Stimulated activated CD8-positive, alpha-beta memory T cell treated with anti-CD3 and anti-CD28 coated beads, Interleukin-12 subunit alpha, Interleukin-12 subunit beta, amount 100 ng/mL, for 1 hour (primary cell): ENCODE measurements around the gene SEC61A1.

Experiments used
- DNase-seq: peaks from one replicate; pipeline ENCODE4 v3.0.0-alpha.2; 2020; ENCODE audit warnings: low read depth

The SEC61A1 gene

GRCh38 chr3:128113817-128114794, 61.9 kb downstream of the SEC61A1 start:
- no peak for DNase-seq
